Skeletal muscle tissue (tissue), 4 donors: ENCODE measurements around the gene TMEM89. TPM values are rescaled to one million over a fixed set of nuclear protein-coding genes. Genes with fewer than 3 reads are reported as not detected.

Experiments
- H3K27ac ChIP-seq: one replicate; pipeline ENCODE4 v1.7.0; 2013; ENCODE audit warnings: mild to moderate bottlenecking, low read depth, low read length, inconsistent platforms
- H3K27me3 ChIP-seq, 3 donors: one replicate each; pipeline ENCODE4 v1.7.0; 2013; ENCODE audit warnings: low read length in 3 of 3; ENCODE audit not compliant: control insufficient read depth in 3 of 3, insufficient read depth in 3 of 3
- H3K36me3 ChIP-seq, 3 donors: one replicate each; pipeline ENCODE4 v1.7.0; 2013; ENCODE audit warnings: low read length in 3 of 3; ENCODE audit not compliant: control insufficient read depth in 3 of 3, insufficient read depth in 3 of 3
- H3K4me1 ChIP-seq, 3 donors: one replicate each; pipeline ENCODE4 v1.7.0; 2013; ENCODE audit warnings: low read length in 3 of 3, mild to moderate bottlenecking in 3 of 3; ENCODE audit not compliant: control insufficient read depth in 3 of 3, insufficient read depth in 3 of 3
- H3K4me3 ChIP-seq, 3 donors: one replicate each; pipeline ENCODE4 v1.7.0; 2013; ENCODE audit warnings: low read length in 3 of 3
- H3K9ac ChIP-seq, 3 donors: one replicate each; pipeline ENCODE4 v1.7.0; 2013; ENCODE audit warnings: low read length in 3 of 3, mild to moderate bottlenecking in 3 of 3, moderate library complexity in 2 of 3, low read depth in 1 of 3
- H3K9me3 ChIP-seq, 3 donors: one replicate each; pipeline ENCODE4 v1.7.0; 2013; ENCODE audit warnings: low read length in 3 of 3; ENCODE audit not compliant: control insufficient read depth in 3 of 3
- total RNA-seq: library from RNA; depleted of rRNA; stranded (reverse); fragments of >200 nt; gene quantifications from one replicate; pipeline ENCODE4 v1.2.3, GENCODE V29; 2014
- donor health status: Osteomylitis.

The TMEM89 gene
- total RNA-seq, 1 donor from 2014 or later: not detected

GRCh38 chr3:48631516-48632448 is 10.2 kb upstream of the TMEM89 start:
- no peak overlapping the region for H3K4me3 ChIP-seq
- no peaks in the 10 kb centered on the region for H3K27me3 ChIP-seq
- no peak overlapping the region for H3K27ac ChIP-seq
- H3K4me1 ChIP-seq: peaks cover 21 to 32% (median 22%) of the 10 kb centered on the region in 3 donors
- no peak overlapping the region for H3K9ac ChIP-seq
- H3K9me3 ChIP-seq: no peaks in the 10 kb centered on the region
- H3K36me3 ChIP-seq: peaks cover 53 to 57% (median 57%) of the 10 kb centered on the region in 3 donors

GRCh38 chr3:48630833-48631232 is 9.3 kb upstream of the TMEM89 start:
- no peaks in the 10 kb centered on the region for H3K9me3 ChIP-seq
- no peak overlapping the region for H3K9ac ChIP-seq
- no peaks in the 10 kb centered on the region for H3K27me3 ChIP-seq
- H3K4me3 ChIP-seq: no peak overlapping the region
- peaks cover 61 to 66% (median 63%) of the 10 kb centered on the region in 3 donors for H3K36me3 ChIP-seq
- peaks cover 11 to 23% (median 13%) of the 10 kb centered on the region in 3 donors for H3K4me1 ChIP-seq
- H3K27ac ChIP-seq: no peak overlapping the region

DNA sequence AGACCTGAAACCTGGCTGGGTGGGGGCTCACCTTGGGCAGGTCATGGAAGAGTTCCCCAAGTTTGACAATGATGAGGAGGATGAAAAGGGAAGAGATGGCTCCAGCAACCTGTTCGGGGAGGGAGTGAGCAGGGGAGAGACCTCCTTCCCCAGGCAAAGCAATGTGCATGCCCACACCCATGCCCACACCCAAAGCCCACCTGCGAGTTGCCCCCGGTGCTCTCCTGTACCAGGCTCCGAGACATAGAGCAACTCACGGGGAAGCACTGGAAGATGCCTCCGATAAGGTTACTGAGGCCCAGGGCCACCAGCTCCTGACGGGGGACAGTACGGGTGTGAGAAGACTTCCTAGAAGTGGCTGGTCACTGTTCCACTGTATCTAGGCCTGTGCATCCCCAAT is 8.8 kb upstream of the TMEM89 start:
- Histone ChIP-seq H3K9me3 (no peaks in the 10 kb centered on the region), H3K27me3 (no peaks in the 10 kb centered on the region), H3K36me3 (peaks cover 61 to 69% (median 67%) of the 10 kb centered on the region in 3 donors)

GRCh38 chr3:48629894-48630293 is 8.3 kb upstream of the TMEM89 start:
- Histone ChIP-seq H3K9ac (no peak overlapping the region), H3K4me1 (peaks cover 11 to 15% (median 13%) of the 10 kb centered on the region in 3 donors), H3K27ac (no peak overlapping the region), H3K27me3 (no peaks in the 10 kb centered on the region), H3K4me3 (no peak overlapping the region), H3K9me3 (no peaks in the 10 kb centered on the region), H3K36me3 (peaks cover 63 to 72% (median 72%) of the 10 kb centered on the region in 3 donors)

More for the DNA sequence above, 8.8 kb upstream of the TMEM89 start:
- Histone ChIP-seq H3K9ac (no peak overlapping the region), H3K4me1 (peaks cover 11 to 19% (median 13%) of the 10 kb centered on the region in 3 donors), H3K4me3 (no peak overlapping the region), H3K27ac (no peak overlapping the region)

GRCh38 chr3:48628277-48629017 is 6.9 kb upstream of the TMEM89 start:
- Histone ChIP-seq H3K4me1 (peaks cover 0 to under 1% (median 0%) of the 10 kb centered on the region in 3 donors), H3K27me3 (no peaks in the 10 kb centered on the region), H3K36me3 (peaks cover 63 to 74% (median 72%) of the 10 kb centered on the region in 3 donors), H3K9me3 (no peaks in the 10 kb centered on the region), H3K4me3 (no peak overlapping the region), H3K9ac (no peak overlapping the region), H3K27ac (no peak overlapping the region)

GRCh38 chr3:48625600-48625999 is 4.0 kb upstream of the TMEM89 start:
- Histone ChIP-seq H3K4me1 (no peaks in the 10 kb centered on the region), H3K9me3 (no peaks in the 10 kb centered on the region), H3K27ac (no peak overlapping the region), H3K27me3 (no peaks in the 10 kb centered on the region), H3K4me3 (no peak overlapping the region), H3K36me3 (peaks cover 38 to 51% (median 44%) of the 10 kb centered on the region in 3 donors), H3K9ac (no peak overlapping the region)

- H3K4me3 ChIP-seq: no peak overlapping the region
- no peaks in the 10 kb centered on the region for H3K27me3 ChIP-seq
- no peaks in the 10 kb centered on the region for H3K9me3 ChIP-seq
- H3K27ac ChIP-seq: no peak overlapping the region
- no peak overlapping the region for H3K9ac ChIP-seq
- H3K36me3 ChIP-seq: peaks cover 30 to 45% (median 38%) of the 10 kb centered on the region in 3 donors
- H3K4me1 ChIP-seq: no peaks in the 10 kb centered on the region
Observed at GRCh38 chr3:48624767-48625166, 3.2 kb upstream of the TMEM89 start.

DNA sequence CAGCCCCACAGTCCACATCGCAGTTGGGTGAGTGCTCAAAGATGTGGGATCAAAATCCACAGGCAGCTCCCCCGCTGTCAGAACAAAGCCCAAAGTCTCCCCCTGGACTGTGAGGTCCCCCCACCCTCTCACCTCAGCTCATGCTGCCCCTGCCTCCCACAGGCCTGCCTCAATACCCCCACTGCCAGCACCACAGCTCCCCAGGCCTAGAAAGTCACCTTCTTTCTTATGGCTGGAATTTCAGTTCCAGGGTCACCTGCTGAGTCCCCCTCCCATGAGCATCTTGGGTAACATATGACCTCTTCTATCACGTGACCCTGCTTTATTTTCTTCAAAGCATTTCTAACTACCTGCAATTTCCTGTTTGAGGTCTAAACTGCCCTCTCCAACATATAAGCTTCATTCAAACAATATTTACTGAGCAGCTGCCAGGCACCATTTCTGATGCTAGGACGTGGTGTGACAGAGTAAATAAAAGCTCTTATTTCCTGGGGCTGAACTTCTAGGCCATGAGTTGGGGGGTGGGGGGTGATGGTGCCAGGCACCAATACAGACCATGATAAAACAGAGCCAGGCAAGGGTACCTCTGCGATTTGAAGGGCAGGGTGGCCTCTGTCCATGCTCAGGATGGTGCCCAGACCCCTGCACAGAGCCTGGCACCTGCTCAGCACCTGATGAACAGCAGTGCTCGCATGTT is 2.4 kb upstream of the TMEM89 start:
- Histone ChIP-seq H3K27me3 (no peaks in the 10 kb centered on the region), H3K36me3 (peaks cover 24 to 40% (median 31%) of the 10 kb centered on the region in 3 donors), H3K27ac (no peak overlapping the region), H3K4me3 (no peak overlapping the region), H3K9ac (no peak overlapping the region), H3K4me1 (no peaks in the 10 kb centered on the region), H3K9me3 (no peaks in the 10 kb centered on the region)

GRCh38 chr3:48619541-48620524 is 1.7 kb downstream of the TMEM89 start:
- Histone ChIP-seq H3K27ac (no peak overlapping the region), H3K27me3 (no peaks in the 10 kb centered on the region), H3K9ac (no peak overlapping the region), H3K36me3 (peaks cover 0 to 2% (median 0%) of the 10 kb centered on the region in 3 donors), H3K9me3 (peaks cover 0 to 2% (median 0%) of the 10 kb centered on the region in 3 donors), H3K4me3 (no peak overlapping the region), H3K4me1 (no peaks in the 10 kb centered on the region)
